Omental fat pad (tissue), 4 donors: ENCODE data around the gene PTPN22. TPM values are rescaled to one million over a fixed set of nuclear protein-coding genes. Genes with fewer than 3 reads are reported as not detected.

Experiments
- ATAC-seq: fragments of 150-250 bp; one replicate; pipeline ENCODE4 v1.9.1; 2016; ENCODE audit warnings: mild to moderate bottlenecking, moderate library complexity; ENCODE audit not compliant: low FRiP score
- DNase-seq: peaks from one replicate; pipeline ENCODE4 v3.0.0-alpha.2; 2019; ENCODE audit warnings: low spot score
- total RNA-seq, 4 donors: library from RNA; depleted of rRNA; stranded (reverse); fragments of >200 nt; gene quantifications; one replicate each; pipeline ENCODE4 v1.1.0, GENCODE V29; 2016
- TF ChIP-seq, protein P1 (sequence below), 3 donors: fragments of 450-650 bp; IDR thresholded peaks; one replicate each; pipeline ENCODE4 v1.5.1; 2016 to 2017; ENCODE audit warnings: antibody characterized with exemption in 3 of 3, mild to moderate bottlenecking in 3 of 3, moderate library complexity in 2 of 3

Gene PTPN22
- total RNA-seq, 4 donors from 2014 or later = 2.8 to 6.8 (median 3.2) TPM

DNA sequence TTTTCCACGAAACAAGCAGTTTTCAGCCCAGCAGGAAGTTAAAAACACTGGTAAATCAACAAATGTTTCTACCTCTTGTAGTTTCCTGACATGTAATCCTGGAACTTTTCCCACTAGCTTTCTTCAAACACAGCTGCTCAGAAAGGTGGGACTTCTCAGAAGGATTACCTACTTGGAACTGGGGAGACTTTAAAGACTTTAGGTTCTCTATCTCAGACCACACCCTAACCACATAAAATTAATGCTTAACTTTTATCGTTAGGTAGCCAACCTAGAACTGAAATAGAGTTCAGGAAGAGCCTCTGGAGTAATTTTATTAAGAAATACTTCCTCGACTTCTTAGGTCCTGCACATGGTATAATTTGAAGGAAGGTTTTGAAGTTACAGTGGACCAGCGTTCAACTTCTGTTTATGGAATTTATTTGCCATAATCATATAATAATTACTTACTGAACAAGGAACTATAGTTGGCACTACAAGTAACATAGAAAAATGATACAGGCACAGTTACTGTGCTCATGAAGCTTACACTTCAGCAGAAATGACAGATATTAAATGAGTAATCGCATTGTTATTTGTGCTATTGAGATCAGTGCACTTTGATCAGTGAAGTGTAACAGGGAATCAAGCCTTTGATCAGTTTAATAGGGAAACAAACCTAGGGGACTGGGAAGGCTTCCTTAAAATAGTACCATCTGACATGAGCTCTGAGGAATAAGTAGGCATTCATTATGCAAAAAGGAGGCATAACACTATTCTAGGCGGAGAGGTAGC, 16.1 kb upstream of the PTPN22 start, which contains the start of gene BCL2L15:
TSS of gene BCL2L15 (minus strand) at position 180 of the 774 bp plus-strand sequence. CDS start 206 bp downstream, outside the sequence.
- TF ChIP-seq, protein P1, sequence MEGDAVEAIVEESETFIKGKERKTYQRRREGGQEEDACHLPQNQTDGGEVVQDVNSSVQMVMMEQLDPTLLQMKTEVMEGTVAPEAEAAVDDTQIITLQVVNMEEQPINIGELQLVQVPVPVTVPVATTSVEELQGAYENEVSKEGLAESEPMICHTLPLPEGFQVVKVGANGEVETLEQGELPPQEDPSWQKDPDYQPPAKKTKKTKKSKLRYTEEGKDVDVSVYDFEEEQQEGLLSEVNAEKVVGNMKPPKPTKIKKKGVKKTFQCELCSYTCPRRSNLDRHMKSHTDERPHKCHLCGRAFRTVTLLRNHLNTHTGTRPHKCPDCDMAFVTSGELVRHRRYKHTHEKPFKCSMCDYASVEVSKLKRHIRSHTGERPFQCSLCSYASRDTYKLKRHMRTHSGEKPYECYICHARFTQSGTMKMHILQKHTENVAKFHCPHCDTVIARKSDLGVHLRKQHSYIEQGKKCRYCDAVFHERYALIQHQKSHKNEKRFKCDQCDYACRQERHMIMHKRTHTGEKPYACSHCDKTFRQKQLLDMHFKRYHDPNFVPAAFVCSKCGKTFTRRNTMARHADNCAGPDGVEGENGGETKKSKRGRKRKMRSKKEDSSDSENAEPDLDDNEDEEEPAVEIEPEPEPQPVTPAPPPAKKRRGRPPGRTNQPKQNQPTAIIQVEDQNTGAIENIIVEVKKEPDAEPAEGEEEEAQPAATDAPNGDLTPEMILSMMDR (IDR thresholded peaks at IDR 0.05) = no peak
- DNase-seq = no peak
- ATAC-seq = no peak

DNA sequence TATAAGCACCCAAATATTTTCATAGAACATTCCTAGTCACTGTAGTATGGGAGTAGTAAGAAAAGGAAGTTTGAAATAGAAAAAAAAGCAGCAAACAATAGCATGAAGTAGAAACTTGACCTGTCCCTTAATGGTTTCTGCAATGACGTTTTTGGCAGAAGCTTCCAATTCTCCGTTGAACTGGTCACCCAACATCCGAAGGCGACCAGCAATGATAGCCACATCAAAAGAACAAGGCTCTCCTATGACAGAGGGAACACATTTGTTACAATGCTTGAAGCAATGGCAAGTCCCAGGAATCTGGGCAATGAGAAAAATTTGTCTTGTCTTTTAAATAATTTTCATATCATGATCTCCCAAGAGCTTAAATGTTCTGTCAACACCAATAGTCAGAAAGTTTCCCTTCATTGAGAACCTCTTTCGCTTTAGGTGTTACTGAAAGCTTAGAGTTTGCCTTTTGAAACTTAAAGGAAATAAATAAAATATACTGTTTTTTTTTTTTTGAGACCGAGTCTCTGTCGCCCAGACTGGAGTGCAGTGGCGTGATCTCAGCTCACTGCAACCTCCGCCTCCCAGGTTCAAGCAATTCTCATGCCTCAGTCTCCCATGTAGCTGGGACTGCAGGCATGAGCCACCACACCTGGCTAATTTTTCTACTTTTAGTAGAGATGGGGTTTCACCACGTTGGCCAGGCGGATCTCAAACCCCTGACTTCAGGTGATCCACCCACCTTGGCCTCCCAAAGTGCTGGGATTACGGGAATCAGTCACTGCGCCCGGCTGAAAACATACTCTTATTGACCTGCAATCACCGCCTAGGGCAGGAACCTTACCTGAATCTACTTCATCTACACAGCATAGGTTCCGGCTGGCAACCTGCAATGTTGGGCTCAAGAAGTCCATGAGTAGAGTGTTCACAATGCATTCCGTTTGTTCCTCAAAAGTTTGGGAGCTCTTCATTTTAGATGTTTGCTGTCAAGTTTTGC, 15.2 kb upstream of the PTPN22 start:
- TF ChIP-seq, protein P1 (IDR thresholded peaks at IDR 0.05) = no peak
- DNase-seq = no peak
- no peak for ATAC-seq

DNA sequence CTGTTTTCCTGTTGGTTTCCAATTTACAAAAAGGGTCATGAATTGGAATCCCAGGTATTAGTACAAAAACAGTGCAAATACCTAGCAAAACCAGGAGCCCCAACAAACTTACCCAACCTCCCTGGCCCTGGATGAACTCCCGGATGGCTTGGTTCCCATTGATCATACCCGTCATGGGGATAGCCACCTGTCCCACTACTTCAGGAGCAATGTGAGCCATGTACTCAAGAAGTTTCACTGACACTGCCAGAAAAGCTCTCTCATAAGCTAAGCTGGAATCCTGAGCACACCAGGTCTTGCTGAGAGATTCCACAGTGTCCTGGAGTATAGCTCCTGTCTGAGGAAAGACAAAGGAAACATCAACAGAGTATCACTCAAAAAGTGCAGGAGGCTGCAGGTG, 10.1 kb upstream of the PTPN22 start:
- DNase-seq (no peak), ATAC-seq (no peak)
- TF ChIP-seq, protein P1 (IDR thresholded peaks at IDR 0.05) = no peak

DNA sequence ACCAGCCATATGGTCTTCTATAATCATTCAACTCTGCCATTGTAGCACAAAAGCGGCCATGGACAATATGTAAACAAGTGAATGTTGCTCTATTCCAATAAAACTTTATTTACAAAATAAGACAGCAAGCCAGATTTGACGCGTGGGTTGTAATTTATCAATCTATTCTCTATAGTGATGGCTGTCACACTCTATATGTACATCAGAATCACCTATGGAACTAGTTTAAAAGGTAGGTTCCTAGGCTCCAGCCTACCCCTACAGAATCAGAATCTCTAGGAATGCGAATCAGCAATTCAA, 8.2 kb upstream of the PTPN22 start:
- ATAC-seq (no peak), DNase-seq (no peak)
- TF ChIP-seq, protein P1 (IDR thresholded peaks at IDR 0.05) = no peak

DNA sequence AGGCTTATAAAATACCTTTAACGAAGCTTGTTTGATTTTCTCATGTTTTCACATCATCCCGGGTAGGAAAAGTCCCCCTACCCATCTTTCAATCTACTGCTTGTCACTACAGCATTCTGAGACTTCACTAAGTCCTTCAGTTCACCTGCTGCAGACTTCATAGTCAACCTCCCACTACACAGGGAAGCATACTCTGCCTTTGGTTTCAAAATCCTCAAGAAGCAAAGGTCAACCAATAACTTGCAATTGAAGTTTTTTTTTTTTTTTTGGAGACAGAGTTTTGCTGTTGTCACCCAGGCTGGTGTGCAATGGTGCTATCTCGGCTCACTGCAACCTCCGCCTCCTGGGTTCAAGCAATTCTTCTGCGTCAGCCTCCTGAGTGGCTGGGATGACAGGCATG, 4.7 kb upstream of the PTPN22 start:
- DNase-seq (no peak), ATAC-seq (no peak)
- TF ChIP-seq, protein P1 (IDR thresholded peaks at IDR 0.05) = no peak

DNA sequence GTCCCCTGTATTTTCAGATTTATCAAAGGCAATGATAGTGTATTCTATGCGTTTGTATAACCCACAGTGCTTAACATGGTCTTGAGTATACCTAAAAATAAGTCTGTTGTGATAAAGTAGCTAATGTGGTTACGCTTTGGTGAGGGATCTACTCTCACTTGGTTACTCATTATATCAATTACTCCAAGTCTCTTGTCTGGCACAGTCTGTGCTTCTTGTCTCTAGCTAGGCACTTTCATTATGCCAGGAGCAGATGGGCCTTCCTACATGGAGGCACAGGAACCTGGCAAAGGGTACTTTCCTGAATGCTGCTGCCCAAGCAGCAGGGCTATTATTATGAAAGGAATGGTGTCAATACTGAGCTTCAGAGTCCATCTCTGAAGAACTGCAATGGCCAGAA, 4.2 kb upstream of the PTPN22 start:
- ATAC-seq (no peak), DNase-seq (no peak)
- TF ChIP-seq, protein P1 (IDR thresholded peaks at IDR 0.05) = no peak
